K562 (cell line): ENCODE data around the gene ZBTB38. TPM values are rescaled to one million over a fixed set of nuclear protein-coding genes. Genes with fewer than 3 reads are reported as not detected.

ENCODE experiments used
- ATAC-seq: fragments of 200-7000 bp; cut with Tn5 transposase; 3 replicates; pipeline ENCODE4 v1.9.1; 2020; ENCODE audit warnings: moderate library complexity
- BruUV-seq: library from RNA; stranded (reverse); fragments of 400-500 nt; replicated peaks from 2 replicates; lab custom pipeline; 2021; lab: Mats Ljungman, UMichigan
- CTCF ChIA-PET: fragments of 300-600 bp; formaldehyde crosslinking; extraction: SDS; loops from one replicate; lab custom pipeline; 2021; ENCODE audit warnings: low intra/inter-chr PET ratio; lab: Yijun Ruan, JAX
- POLR2A ChIA-PET: fragments of 300-600, 350-650 bp; sonication (Branson Sonifier 250); formaldehyde crosslinking; extraction: SDS; loops from one replicate; lab custom pipeline; 2021; ENCODE audit warnings: antibody characterized with exemption, inconsistent platforms; lab: Yijun Ruan, JAX
- DNase-seq, 4 experiments: peaks; one replicate each; pipeline versions ENCODE4 v3.0.0 to v3.0.0-alpha.2; 2011 to 2018; ENCODE audit warnings: low spot score in 3 of 4, mixed read lengths in 3 of 4; ENCODE audit errors: extremely low read depth in 1 of 4
- FAIRE-seq: peaks from 2 replicates; lab custom pipeline; 2011; peaks lifted over from hg19 to GRCh38; lab: Jason Lieb, UNC
- H2AFZ ChIP-seq: 2 replicates; pipeline ENCODE4 v1.6.0; 2011; ENCODE audit warnings: low read depth, low read length, control low read depth, inconsistent platforms
- H3K27ac ChIP-seq: fragments of 200-600 bp; 3 replicates; pipeline ENCODE4 v1.8.0; 2011; ENCODE audit warnings: low read depth, mild to moderate bottlenecking, control low read depth, inconsistent platforms, low read length, moderate library complexity, mixed read lengths; ENCODE audit errors: extremely low read depth
- H3K27me3 ChIP-seq, 2 experiments: fragments of 300-600 bp in 1 of 2; 2 replicates in 1 of 2; 3 replicates in 1 of 2; pipeline versions ENCODE4 v1.6.0 to v1.8.0; 2011; ENCODE audit warnings: inconsistent platforms in 2 of 2, low read length in 2 of 2, mild to moderate bottlenecking in 1 of 2, mixed read lengths in 1 of 2, moderate library complexity in 1 of 2; ENCODE audit not compliant: control insufficient read depth in 2 of 2, insufficient read depth in 2 of 2
- H3K36me3 ChIP-seq: fragments of 300-600 bp; 3 replicates; pipeline ENCODE4 v1.8.0; 2011; ENCODE audit warnings: mild to moderate bottlenecking, low read length, inconsistent platforms; ENCODE audit not compliant: control insufficient read depth, insufficient read depth
- H3K4me1 ChIP-seq, 2 experiments: fragments of 200-600 bp in 1 of 2; replicated peaks in 1 of 2; 2 replicates in 1 of 2; 3 replicates in 1 of 2; pipeline versions ENCODE4 v1.5.1 to v1.8.0; 2011; ENCODE audit warnings: inconsistent platforms in 2 of 2, low read length in 2 of 2, mild to moderate bottlenecking in 1 of 2, mixed read lengths in 1 of 2, moderate library complexity in 1 of 2; ENCODE audit not compliant: control insufficient read depth in 2 of 2, insufficient read depth in 2 of 2
- H3K4me2 ChIP-seq: 2 replicates; pipeline ENCODE4 v1.6.1; 2011; ENCODE audit warnings: low read length, control low read depth, inconsistent platforms, mixed read lengths; ENCODE audit not compliant: insufficient read depth
- H3K4me3 ChIP-seq: fragments of 200-600 bp; sonication (generic), shearing (Covaris generic); 2 replicates; pipeline ENCODE4 v1.5.1; 2016; ENCODE audit warnings: control low read depth, inconsistent platforms
- H3K79me2 ChIP-seq: fragments of 200-600 bp; 3 replicates; pipeline ENCODE4 v1.8.0; 2011; ENCODE audit warnings: low read length, inconsistent platforms; ENCODE audit not compliant: control insufficient read depth, insufficient read depth
- H3K9ac ChIP-seq, 2 experiments: 2 replicates each; pipeline versions ENCODE4 v1.6.0 to v1.6.1; 2011; ENCODE audit warnings: low read depth in 2 of 2, low read length in 2 of 2, control low read depth in 1 of 2, inconsistent platforms in 1 of 2, mild to moderate bottlenecking in 1 of 2, mixed read lengths in 1 of 2; ENCODE audit not compliant: insufficient read depth in 1 of 2
- H3K9me1 ChIP-seq: one replicate; pipeline ENCODE4 v1.6.0; 2011; ENCODE audit warnings: inconsistent platforms, mild to moderate bottlenecking, low read length, moderate library complexity; ENCODE audit not compliant: control insufficient read depth, insufficient read depth
- H3K9me3 ChIP-seq: replicated peaks from 2 replicates; pipeline ENCODE4 v1.5.1; 2011; ENCODE audit warnings: low read depth, low read length, inconsistent platforms; ENCODE audit not compliant: control insufficient read depth, insufficient read depth
- H4K20me1 ChIP-seq: replicated peaks from 2 replicates; pipeline ENCODE4 v1.6.1; 2011; ENCODE audit warnings: low read length, inconsistent platforms, mixed read lengths; ENCODE audit not compliant: control insufficient read depth, insufficient read depth
- ARNT ChIP-seq, 2 experiments: fragments of 450-650 bp; IDR thresholded peaks; 2 replicates each; pipeline ENCODE4 v1.6.1; 2016; ENCODE audit warnings: mild to moderate bottlenecking in 1 of 2
- BCLAF1 ChIP-seq, 2 experiments: fragments of 450-650 bp in 1 of 2; IDR thresholded peaks; 2 replicates each; pipeline ENCODE4 v1.6.1; 2011 to 2017; ENCODE audit warnings: low read depth in 2 of 2, antibody characterized with exemption in 1 of 2, borderline replicate concordance in 1 of 2, low read length in 1 of 2, mild to moderate bottlenecking in 1 of 2, mixed read lengths in 1 of 2; ENCODE audit not compliant: control insufficient read depth in 1 of 2
- CHAMP1 ChIP-seq: fragments of 450-650 bp; IDR thresholded peaks from 2 replicates; pipeline ENCODE4 v1.6.1; 2016; ENCODE audit warnings: mild to moderate bottlenecking
- FOXK1 ChIP-seq: sonication (generic); formaldehyde crosslinking; IDR thresholded peaks from 2 replicates; pipeline ENCODE4 v1.8.0; 2022; ENCODE audit warnings: missing genetic modification reagents, mild to moderate bottlenecking, borderline replicate concordance
- HMG20A ChIP-seq: fragments of 450-650 bp; formaldehyde crosslinking; conservative IDR thresholded peaks from 2 replicates; pipeline ENCODE4 v1.4.0; 2020; ENCODE audit warnings: mild to moderate bottlenecking, mixed read lengths
- HNRNPK ChIP-seq: fragments of 200-400 bp; formaldehyde crosslinking; IDR thresholded peaks from one replicate; pipeline ENCODE4 v1.6.1; 2018; ENCODE audit warnings: mild to moderate bottlenecking, low read depth, low read length; ENCODE audit not compliant: poor library complexity, severe bottlenecking
- KDM1A ChIP-seq, 2 experiments: fragments of 450-650 bp; IDR thresholded peaks; 2 replicates each; pipeline ENCODE4 v1.6.1; 2016; ENCODE audit warnings: mild to moderate bottlenecking in 2 of 2
- RAD21 ChIP-seq, 2 experiments: fragments of 250-450 bp in 1 of 2; fragments of 450-650 bp in 1 of 2; sonication (Bioruptor Pico) in 1 of 2; formaldehyde crosslinking in 1 of 2; IDR thresholded peaks in 1 of 2; conservative IDR thresholded peaks in 1 of 2; 2 replicates each; pipeline versions ENCODE4 v1.4.0 to v1.8.0; 2020 to 2022; ENCODE audit warnings: mild to moderate bottlenecking in 2 of 2, moderate library complexity in 1 of 2
- RNF219 ChIP-seq: fragments of 250-450 bp; sonication (Bioruptor Pico); IDR thresholded peaks from 2 replicates; pipeline ENCODE4 v1.5.0; 2022; ENCODE audit warnings: mild to moderate bottlenecking
- SAP30 ChIP-seq: fragments of 200-600 bp; sonication (generic); IDR thresholded peaks from 2 replicates; pipeline ENCODE4 v1.6.1; 2012; ENCODE audit warnings: borderline replicate concordance, low read depth, mild to moderate bottlenecking, moderate library complexity, low read length, control low read depth, inconsistent platforms; ENCODE audit not compliant: insufficient read depth, poor library complexity, severe bottlenecking
- SNRNP70 ChIP-seq: fragments of 200-400 bp; formaldehyde crosslinking; optimal IDR thresholded peaks from 2 replicates; pipeline ENCODE3; 2017; ENCODE audit warnings: low read depth, low read length
- XRCC5 ChIP-seq: fragments of 200-400 bp; formaldehyde crosslinking; IDR thresholded peaks from 2 replicates; pipeline ENCODE4 v1.6.1; 2017; ENCODE audit warnings: low read depth, mild to moderate bottlenecking, low read length
- ZFX ChIP-seq: sonication (generic); formaldehyde crosslinking; IDR thresholded peaks from 2 replicates; pipeline ENCODE4 v1.8.0; 2022; ENCODE audit warnings: mild to moderate bottlenecking, missing genetic modification reagents, moderate library complexity
- WGBS: fragments of 100-300 bp; shearing (Covaris generic); methylation state at CpG from one replicate; pipeline ENCODE4 v1.1.6; 2016; ENCODE audit warnings: low coverage, mixed read lengths; ENCODE audit not compliant: insufficient coverage; ENCODE audit errors: missing lambda C conversion rate; 5-methylcytosine and 5-hydroxymethylcytosine counted together
- in situ Hi-C: fragments of 300-500 bp; cut with MboI; formaldehyde crosslinking; loops from 4 replicates; pipeline ENCODE4 v1.15.0; 2018; ENCODE audit warnings: inconsistent platforms, mixed read lengths
- intact Hi-C: fragments of 100-400 bp; cut with micrococcal nuclease; formaldehyde crosslinking; loops from 2 replicates; pipeline ENCODE4 v1.14.2; 2022
- polyA plus RNA-seq, 8 experiments: library from polyadenylated mRNA; depleted of rRNA in 4 of 8; stranded (reverse) in 5 of 8; unstranded in 3 of 8; fragments of >200 nt; fragmentation: Nextera tagmentation in 2 of 8; fragmentation: Illumina TruSeq in 1 of 8; extraction: Ambion mirVana in 2 of 8; extraction: Trizol in 1 of 8; gene quantifications; 2 replicates each; pipeline versions ENCODE4 v1.2.1 to v1.2.3, GENCODE V29; 2011 to 2014; ENCODE audit warnings: inconsistent platforms in 1 of 8, missing spikeins in 1 of 8
- total RNA-seq, 7 experiments: library from RNA; depleted of rRNA in 6 of 7; stranded (reverse); fragments of >200 nt in 6 of 7; fragmentation: Illumina TruSeq in 2 of 7; extraction: Trizol in 2 of 7; gene quantifications; 2 replicates each; pipeline versions ENCODE4 v1.2.1 to v1.2.3, GENCODE V29; 2011 to 2021; ENCODE audit warnings: low replicate concordance in 1 of 7

The ZBTB38 gene
- total and polyA plus RNA-seq, 9 of the 15 experiments (the other 6 are each of a cell fraction or from before 2014, with no cell fraction given) = 12.1 to 39.4 (median 22.9) TPM

- H3K9me1 ChIP-seq = no peaks in the 10 kb centered on the region
- no peak overlapping the region for H3K9ac ChIP-seq
- in situ Hi-C loops = no loop called here
- H3K36me3 ChIP-seq = peaks cover 61% of the 10 kb centered on the region
- no peaks in the 10 kb centered on the region for H3K79me2 ChIP-seq
- H3K27ac ChIP-seq = no peak overlapping the region
- BruUV-seq = no TSS peak
- H3K27me3 ChIP-seq = no peaks in the 10 kb centered on the region
- H3K4me1 ChIP-seq = peaks cover 0 to 6% of the 10 kb centered on the region in 2 experiments; a peak in 3 of 5 replicates
- ChIA-PET CTCF (no interaction called here), POLR2A (interaction anchor here (0.6 to 4.2 kb wide), 11 partner anchors 9 to 550 kb away, joined by 3 to 27 read pairs (median 4); no protein-coding TSS in a partner anchor)
- intact Hi-C loops = no loop called here
- no peak overlapping the region for H2AFZ ChIP-seq
- WGBS = 78% methylated on average over 8 of the region's 8 CpGs
- FAIRE-seq (no peak), ATAC-seq (no peak), DNase-seq (no peak)
- no peaks in the 10 kb centered on the region for H4K20me1 ChIP-seq
- no peaks in the 10 kb centered on the region for H3K9me3 ChIP-seq
- H3K4me3 ChIP-seq = no peak overlapping the region
- no peak overlapping the region for H3K4me2 ChIP-seq
- no peak for TF ChIP-seq FOXK1 (CRISPR knock-in tag)
- TF ChIP-seq ARNT (IDR thresholded peaks at IDR 0.05) = no peak
- no peak for TF ChIP-seq HNRNPK
- no peak for TF ChIP-seq RAD21 (CRISPR knock-in tag; conservative IDR thresholded peaks at IDR 0.05 in 1 of 2, IDR thresholded peaks at IDR 0.05 in 1 of 2)
- no peak for TF ChIP-seq SAP30
- no peak for TF ChIP-seq CHAMP1
- TF ChIP-seq XRCC5 = no peak
- no peak for TF ChIP-seq KDM1A (IDR thresholded peaks at IDR 0.05)
- no peak for TF ChIP-seq RNF219
- no peak for TF ChIP-seq ZFX (CRISPR knock-in tag)
- no peak for TF ChIP-seq BCLAF1 (IDR thresholded peaks at IDR 0.05; ENCODE audit: borderline replicate concordance in 1 of 2, control insufficient read depth in 1 of 2, low read depth in 2 of 2, low read length in 1 of 2)
- TF ChIP-seq SNRNP70 = no peak
- no peak for TF ChIP-seq HMG20A (CRISPR knock-in tag)
Measured at GRCh38 chr3:141385406-141386125, 17.3 kb downstream of the ZBTB38 start.
